MM.1S (cell line): ENCODE results near the gene ADGRV1.

Source experiments
- CTCF ChIP-seq: fragments of 300-600 bp; sonication (generic); IDR thresholded peaks from 2 replicates; pipeline ENCODE4 v1.5.1; 2016; ENCODE audit warnings: antibody characterized with exemption, low read length, mixed read lengths
- EZH2phosphoT487 ChIP-seq: fragments of 300-600 bp; sonication (generic); IDR thresholded peaks from 2 replicates; pipeline ENCODE4 v1.6.1; 2018; ENCODE audit warnings: antibody characterized with exemption, low read length

- TF ChIP-seq CTCF (no peak), EZH2phosphoT487 (no peak)
These were observed 4.5 kb downstream of the ADGRV1 start for GRCh38 chr5:90563108-90563507.
